ENCODE data around the gene LGALS13. TPM values are rescaled to one million over a fixed set of nuclear protein-coding genes. Genes with fewer than 3 reads are reported as not detected.

The LGALS13 gene
- total RNA-seq, 1 experiment from 2014 or later = not detected

GRCh38 chr19:39582891-39583625 lies 19.3 kb upstream of the LGALS13 start:
- H3K27ac Mint-ChIP-seq = no peak overlapping the region
- Histone ChIP-seq H3K79me2 (ENCODE audit: insufficient read depth, low read length) (no peaks in the 10 kb centered on the region), H4K8ac (replicated peaks; ENCODE audit: insufficient read length, low read depth, low read length) (no peak overlapping the region), H3K56ac (ENCODE audit: insufficient read length, low read depth, low read length) (no peak overlapping the region), H4K91ac (ENCODE audit: insufficient read length, low read depth, low read length) (no peak overlapping the region), H2BK15ac (ENCODE audit: low read depth, low read length) (no peak overlapping the region), H3T11ph (ENCODE audit: low read length) (no peak overlapping the region), H3K4me2 (ENCODE audit: insufficient read depth, insufficient read length, low read length) (no peak overlapping the region), H3K27me3 (ENCODE audit: insufficient read depth, low read length) (no peaks in the 10 kb centered on the region), H4K20me1 (ENCODE audit: control insufficient read depth, insufficient read depth, insufficient read length) (no peaks in the 10 kb centered on the region), H3K79me1 (ENCODE audit: insufficient read depth, low read depth, low read length, poor library complexity, severe bottlenecking) (no peaks in the 10 kb centered on the region), H3K23ac (ENCODE audit: insufficient read length, low read depth, low read length) (no peak overlapping the region), H3K9me3 (ENCODE audit: control insufficient read depth, low read depth, low read length) (no peaks in the 10 kb centered on the region), H2BK12ac (ENCODE audit: insufficient read length, low read depth, low read length) (no peak overlapping the region), H2BK120ac (ENCODE audit: low read depth, low read length, poor library complexity, severe bottlenecking) (no peak overlapping the region), H2BK5ac (ENCODE audit: insufficient read length, low read length) (no peak overlapping the region), H3K14ac (ENCODE audit: insufficient read depth, low read length) (no peak overlapping the region), H3K23me2 (ENCODE audit: insufficient read length, low read depth, low read length, poor library complexity, severe bottlenecking) (no peaks in the 10 kb centered on the region), H3K27ac (ENCODE audit: insufficient read length, low read depth, low read length) (no peak overlapping the region), H3K4ac (ENCODE audit: low read depth, low read length) (no peak overlapping the region), H2AFZ (ENCODE audit: low read length) (no peak overlapping the region), H3K9ac (ENCODE audit: extremely low read depth, insufficient read length, low read length) (no peak overlapping the region), H2AK5ac (ENCODE audit: insufficient read length, low read length) (no peak overlapping the region), H3K4me1 (ENCODE audit: insufficient read depth, low read length) (no peaks in the 10 kb centered on the region), H4K5ac (ENCODE audit: insufficient read length, low read depth, low read length) (no peak overlapping the region), H2BK20ac (ENCODE audit: low read depth, low read length, poor library complexity, severe bottlenecking) (no peak overlapping the region), H3K18ac (ENCODE audit: insufficient read length, low read depth, low read length) (no peak overlapping the region)
- no peaks in the 10 kb centered on the region for H3K36me3 Mint-ChIP-seq (ENCODE audit: insufficient read depth in 1 of 3, low read depth in 3 of 3)
- H3K4me3 Mint-ChIP-seq = no peak overlapping the region
- no peak for DNase-seq
- no CpG with 5 or more reads among the region's 8 CpGs for WGBS (ENCODE audit: extremely low coverage, insufficient read length, low lambda C conversion rate)
- peaks cover 28% of the 10 kb centered on the region for H3K27me3 Mint-ChIP-seq (ENCODE audit: low read depth)
- no peak for TF ChIP-seq CTCF (conservative IDR thresholded peaks at IDR 0.05)
- peaks cover 4 to 17% of the 10 kb centered on the region in 2 experiments; a peak in 3 of 5 replicates for H3K9me3 Mint-ChIP-seq
- no peaks in the 10 kb centered on the region for H3K4me1 Mint-ChIP-seq
